ENCODE results near the gene BMP2. TPM values are rescaled to one million over a fixed set of nuclear protein-coding genes. Genes with fewer than 3 reads are reported as not detected.

The BMP2 gene
- total and polyA plus RNA-seq, 8 donors: 3.1 to 12.6 (median 6.1) TPM

GRCh38 chr20:6829510-6830116 lies 62.1 kb downstream of the BMP2 start:
- H3K9me3 ChIP-seq: no peaks in the 10 kb centered on the region
- no peak for TF ChIP-seq CTCF (IDR thresholded peaks at IDR 0.05)
- peak in 1 of 4 donors; percentile 25 for ATAC-seq
- H3K36me3 ChIP-seq: no peaks in the 10 kb centered on the region
- H3K27me3 ChIP-seq: no peaks in the 10 kb centered on the region
- H3K27ac ChIP-seq: no peak overlapping the region
- DNase-seq: no peak
- no peaks in the 10 kb centered on the region for H3K4me1 ChIP-seq
- FAIRE-seq: no peak
- intact Hi-C loops (cut with DNase I): no loop called here
- no peak overlapping the region for H3K4me3 ChIP-seq
- 43 to 53% methylated on average over 1 of the region's 1 CpG for WGBS, 2 donors

All from pancreas (tissue), 10 donors.